GM19239 (cell line): ENCODE measurements around the gene IL25.
"Not testable (repeated sequence)": the region's sequence is repeated elsewhere in the genome, so short reads cannot be mapped to it uniquely, and the experiment has no call there.

Experiments
- DNase-seq: peaks from one replicate; pipeline ENCODE4 v3.0.0; 2011; ENCODE audit warnings: low spot score; ENCODE audit not compliant: insufficient read length
- FAIRE-seq: peaks from 2 replicates; lab custom pipeline; 2011; peaks lifted over from hg19 to GRCh38; lab: Jason Lieb, UNC

The IL25 gene

GRCh38 chr14:23406244-23406643 lies 33.6 kb downstream of the IL25 start:
- FAIRE-seq: no peak
- no peak for DNase-seq

GRCh38 chr14:23406725-23407355 lies 34.2 kb downstream of the IL25 start:
- FAIRE-seq: no peak

GRCh38 chr14:23407516-23408306 lies 35.1 kb downstream of the IL25 start, which contains the start of gene MYH6:
Gene MYH6 (minus strand): TSS chr14:23408273. CDS start chr14:23407223, 1,050 bp downstream.
- FAIRE-seq (no peak), DNase-seq (no peak)

More at GRCh38 chr14:23406725-23407355, 34.2 kb downstream of the IL25 start:
- no peak for DNase-seq

GRCh38 chr14:23408307-23408630 lies 35.7 kb downstream of the IL25 start:
- no peak for FAIRE-seq

GRCh38 chr14:23409475-23409874 lies 36.9 kb downstream of the IL25 start:
- DNase-seq: no peak
- no peak for FAIRE-seq

More at GRCh38 chr14:23408307-23408630, 35.7 kb downstream of the IL25 start:
- DNase-seq: no peak

GRCh38 chr14:23409966-23410635 lies 37.5 kb downstream of the IL25 start:
- no peak for FAIRE-seq
- DNase-seq: no peak

GRCh38 chr14:23411563-23412525 lies 39.2 kb downstream of the IL25 start:
- no peak for DNase-seq
- FAIRE-seq: no peak

GRCh38 chr14:23413681-23414080 lies 41.1 kb downstream of the IL25 start:
- DNase-seq (no peak), FAIRE-seq (no peak)

- FAIRE-seq (no peak), DNase-seq (no peak)
These were observed 41.6 kb downstream of the IL25 start for GRCh38 chr14:23414254-23414653.

- no peak for FAIRE-seq
- no peak for DNase-seq
These were observed 42.6 kb downstream of the IL25 start for GRCh38 chr14:23414906-23415820.

- FAIRE-seq: no peak
- DNase-seq: no peak
These were observed 43.5 kb downstream of the IL25 start for GRCh38 chr14:23415821-23416778.

GRCh38 chr14:23416801-23417200 lies 44.2 kb downstream of the IL25 start:
- FAIRE-seq: no peak

GRCh38 chr14:23417269-23417668 lies 44.7 kb downstream of the IL25 start:
- FAIRE-seq, DNase-seq: not testable (repeated sequence)

More at GRCh38 chr14:23416801-23417200, 44.2 kb downstream of the IL25 start:
- DNase-seq: no peak

GRCh38 chr14:23418021-23418420 lies 45.4 kb downstream of the IL25 start:
- FAIRE-seq (no peak), DNase-seq (no peak)

- not testable (repeated sequence) for FAIRE-seq, DNase-seq
These were observed 47.0 kb downstream of the IL25 start for GRCh38 chr14:23419646-23420045.

GRCh38 chr14:23421594-23421993 lies 49.0 kb downstream of the IL25 start:
- FAIRE-seq: no peak
- no peak for DNase-seq

- FAIRE-seq: no peak
- no peak for DNase-seq
These were observed 51.0 kb downstream of the IL25 start for GRCh38 chr14:23423657-23424056.

GRCh38 chr14:23425169-23425568 lies 52.6 kb downstream of the IL25 start:
- FAIRE-seq: no peak
- no peak for DNase-seq
